Colonic mucosa (tissue), 4 donors: ENCODE results near the gene DENND2C. TPM values are rescaled to one million over a fixed set of nuclear protein-coding genes. Genes with fewer than 3 reads are reported as not detected.

ENCODE experiments used
- DNase-seq: peaks from one replicate; pipeline ENCODE4 v3.0.0-alpha.2; 2020
- H3K27ac ChIP-seq: fragments of 200-600 bp; one replicate; pipeline ENCODE4 v1.8.0; 2021
- H3K27me3 ChIP-seq: fragments of 200-600 bp; one replicate; pipeline ENCODE4 v1.8.0; 2021
- H3K36me3 ChIP-seq: fragments of 200-600 bp; one replicate; pipeline ENCODE4 v1.8.0; 2021
- H3K4me1 ChIP-seq: fragments of 200-600 bp; one replicate; pipeline ENCODE4 v1.8.0; 2021; ENCODE audit warnings: mild to moderate bottlenecking
- H3K4me3 ChIP-seq: fragments of 200-600 bp; one replicate; pipeline ENCODE4 v1.8.0; 2021
- H3K9ac ChIP-seq, 2 donors: one replicate each; pipeline ENCODE4 v1.7.0; 2013; ENCODE audit warnings: control low read depth in 2 of 2, low read depth in 2 of 2, low read length in 2 of 2
- H3K9me3 ChIP-seq: fragments of 200-600 bp; one replicate; pipeline ENCODE4 v1.8.0; 2021
- intact Hi-C: fragments of 100-400 bp; cut with DNase I; formaldehyde crosslinking; loops from one replicate; pipeline ENCODE4 v1.14.1; 2022
- total RNA-seq, 2 donors: library from RNA; stranded (reverse); fragmentation: NEBNext Ultra II Directional in 1 of 2; extraction: Animal tissue kit (Norgen Biotek cat#: 25700) in 1 of 2; gene quantifications; one replicate each; pipeline ENCODE4 v1.2.1, GENCODE V29; 2021
- TF ChIP-seq, protein P1 (sequence below): fragments of 200-600 bp; IDR thresholded peaks from one replicate; pipeline ENCODE4 v1.8.0; 2022; ENCODE audit warnings: antibody characterized with exemption, mild to moderate bottlenecking
- donor health status: healthy.
- donor health status: DM: no; HTN: no; CAD: no.
- donor health status: DM: no; HTN: no; CAD: no.

Gene DENND2C
- total RNA-seq, 2 donors from 2014 or later = 0.84 to 1.3 TPM

DNA sequence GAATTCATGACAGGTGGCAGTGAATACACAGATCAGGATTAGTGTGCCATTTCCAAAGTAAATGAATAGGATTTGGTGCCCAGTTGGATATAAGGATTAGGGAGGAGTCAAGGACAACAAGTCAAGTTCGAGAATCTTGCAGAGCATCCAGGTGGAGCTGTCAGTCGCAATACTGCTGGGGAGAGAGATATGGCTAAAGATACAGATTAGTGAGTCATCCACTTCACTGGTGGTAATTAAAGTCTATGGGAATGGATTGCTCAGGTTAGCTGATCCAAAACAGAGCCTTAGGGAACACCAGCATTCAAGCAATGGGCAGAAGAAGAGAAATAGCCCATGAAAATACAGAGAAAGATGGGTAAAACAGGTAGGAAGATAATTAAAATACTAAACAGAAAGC, 115.3 kb downstream of the DENND2C start:
- Histone ChIP-seq H3K4me1 (no peaks in the 10 kb centered on the region), H3K9me3 (no peaks in the 10 kb centered on the region), H3K36me3 (no peaks in the 10 kb centered on the region), H3K4me3 (no peak overlapping the region), H3K27ac (no peak overlapping the region), H3K9ac (no peak overlapping the region), H3K27me3 (no peaks in the 10 kb centered on the region)
- intact Hi-C loops = no loop called here
- TF ChIP-seq, protein P1, sequence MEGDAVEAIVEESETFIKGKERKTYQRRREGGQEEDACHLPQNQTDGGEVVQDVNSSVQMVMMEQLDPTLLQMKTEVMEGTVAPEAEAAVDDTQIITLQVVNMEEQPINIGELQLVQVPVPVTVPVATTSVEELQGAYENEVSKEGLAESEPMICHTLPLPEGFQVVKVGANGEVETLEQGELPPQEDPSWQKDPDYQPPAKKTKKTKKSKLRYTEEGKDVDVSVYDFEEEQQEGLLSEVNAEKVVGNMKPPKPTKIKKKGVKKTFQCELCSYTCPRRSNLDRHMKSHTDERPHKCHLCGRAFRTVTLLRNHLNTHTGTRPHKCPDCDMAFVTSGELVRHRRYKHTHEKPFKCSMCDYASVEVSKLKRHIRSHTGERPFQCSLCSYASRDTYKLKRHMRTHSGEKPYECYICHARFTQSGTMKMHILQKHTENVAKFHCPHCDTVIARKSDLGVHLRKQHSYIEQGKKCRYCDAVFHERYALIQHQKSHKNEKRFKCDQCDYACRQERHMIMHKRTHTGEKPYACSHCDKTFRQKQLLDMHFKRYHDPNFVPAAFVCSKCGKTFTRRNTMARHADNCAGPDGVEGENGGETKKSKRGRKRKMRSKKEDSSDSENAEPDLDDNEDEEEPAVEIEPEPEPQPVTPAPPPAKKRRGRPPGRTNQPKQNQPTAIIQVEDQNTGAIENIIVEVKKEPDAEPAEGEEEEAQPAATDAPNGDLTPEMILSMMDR = no peak
- no peak for DNase-seq

DNA sequence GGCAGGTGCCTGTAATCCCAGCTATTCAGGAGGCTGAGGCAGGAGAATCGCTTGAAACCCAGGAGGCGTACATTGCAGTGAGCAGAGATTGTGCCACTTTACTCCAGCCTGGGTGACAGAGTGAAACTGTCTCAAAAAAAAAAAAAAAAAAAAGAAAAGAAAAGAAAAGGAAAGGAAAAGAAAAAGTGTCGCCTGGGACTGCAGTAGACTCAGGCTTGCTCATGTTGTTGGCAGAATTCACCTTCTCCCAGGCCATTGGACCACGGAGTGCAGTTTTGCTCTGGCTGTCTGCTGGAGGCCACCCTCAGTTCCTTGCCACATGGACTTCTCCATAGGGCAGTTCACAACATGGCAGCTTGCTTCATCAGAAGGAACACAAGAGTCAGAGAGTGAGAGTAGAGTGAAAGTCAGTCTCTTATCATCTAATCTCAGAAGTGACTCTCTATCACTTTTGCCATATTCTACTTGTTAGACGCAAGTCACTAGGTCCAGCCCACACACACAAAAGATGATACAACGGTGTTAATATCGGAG, 117.7 kb downstream of the DENND2C start:
- H3K9ac ChIP-seq = no peak overlapping the region
- no peaks in the 10 kb centered on the region for H3K36me3 ChIP-seq
- H3K9me3 ChIP-seq = no peaks in the 10 kb centered on the region
- no peaks in the 10 kb centered on the region for H3K27me3 ChIP-seq
- no peaks in the 10 kb centered on the region for H3K4me1 ChIP-seq
- intact Hi-C loops = no loop called here
- TF ChIP-seq, protein P1 = no peak
- no peak overlapping the region for H3K27ac ChIP-seq
- no peak for DNase-seq
- H3K4me3 ChIP-seq = no peak overlapping the region

DNA sequence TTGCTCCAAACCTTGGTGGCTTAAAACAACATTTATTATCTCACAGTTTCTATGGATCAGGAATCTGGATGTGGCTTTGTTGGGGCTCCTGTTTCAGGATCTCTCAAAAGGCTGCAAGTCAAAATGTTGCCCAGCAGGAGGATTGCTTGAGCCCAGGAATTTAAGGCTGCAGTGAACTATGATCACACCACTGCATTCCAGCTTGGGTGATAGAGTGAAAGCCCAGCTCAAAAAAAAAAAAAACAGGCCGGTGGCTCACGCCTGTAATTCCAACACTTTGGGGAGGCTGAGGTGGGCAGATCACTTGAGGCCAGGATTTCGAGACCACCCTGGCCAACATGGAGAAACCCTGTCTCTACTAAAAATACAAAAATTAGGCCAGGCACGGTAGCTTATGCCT, 118.4 kb downstream of the DENND2C start:
- TF ChIP-seq, protein P1 = no peak
- Histone ChIP-seq H3K27me3 (no peaks in the 10 kb centered on the region), H3K9ac (no peak overlapping the region), H3K36me3 (no peaks in the 10 kb centered on the region), H3K27ac (no peak overlapping the region), H3K9me3 (no peaks in the 10 kb centered on the region), H3K4me1 (no peaks in the 10 kb centered on the region), H3K4me3 (no peak overlapping the region)
- intact Hi-C loops = no loop called here
- DNase-seq = no peak

DNA sequence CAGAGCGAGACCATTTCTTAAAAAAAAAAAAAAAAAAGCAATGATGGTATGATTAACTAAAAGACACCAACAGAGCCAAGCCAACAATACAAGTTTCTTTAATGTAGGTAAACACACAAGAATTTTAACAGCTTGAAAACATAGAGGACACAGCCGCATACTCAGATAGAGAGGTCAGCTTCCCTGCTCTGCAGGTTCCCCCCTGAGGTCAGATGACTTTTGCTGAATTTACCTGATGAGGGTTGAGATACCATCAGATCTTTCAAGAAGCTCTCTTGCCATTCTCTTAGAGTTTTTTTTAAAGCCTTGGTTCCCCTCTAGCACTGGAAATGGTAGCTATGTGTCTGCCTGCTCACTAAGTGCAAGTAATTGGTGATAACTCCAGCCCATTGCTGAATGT, 119.5 kb downstream of the DENND2C start:
- H3K9ac ChIP-seq = no peak overlapping the region
- no peak for DNase-seq
- intact Hi-C loops = no loop called here

DNA sequence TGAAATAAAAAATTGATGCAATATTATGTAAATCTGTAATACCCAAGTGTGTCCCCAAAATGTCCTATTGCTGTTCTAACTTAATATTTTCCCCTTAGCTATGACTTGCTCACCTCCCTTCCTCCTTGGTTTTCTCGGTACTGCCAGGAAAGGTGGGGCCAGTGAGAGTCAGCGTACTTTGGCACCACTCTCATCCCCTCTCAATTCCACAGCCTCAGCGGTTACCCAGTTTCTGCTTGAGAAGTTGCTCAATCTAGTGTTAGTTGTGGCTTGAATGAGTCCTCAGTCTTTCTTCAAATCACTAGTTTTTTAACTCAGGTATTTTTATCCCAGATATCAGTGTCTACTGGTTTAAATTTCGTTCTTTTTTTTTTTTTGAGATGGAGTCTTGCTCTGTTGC, 120.7 kb downstream of the DENND2C start:
- Histone ChIP-seq H3K27me3 (no peaks in the 10 kb centered on the region), H3K9ac (no peak overlapping the region), H3K27ac (no peak overlapping the region), H3K9me3 (no peaks in the 10 kb centered on the region), H3K4me3 (no peak overlapping the region), H3K4me1 (no peaks in the 10 kb centered on the region), H3K36me3 (no peaks in the 10 kb centered on the region)
- DNase-seq = no peak
- intact Hi-C loops = no loop called here
- TF ChIP-seq, protein P1 = no peak

More for the DNA sequence above, 119.5 kb downstream of the DENND2C start:
- Histone ChIP-seq H3K27ac (no peak overlapping the region), H3K4me3 (no peak overlapping the region), H3K4me1 (no peaks in the 10 kb centered on the region), H3K36me3 (no peaks in the 10 kb centered on the region), H3K9me3 (no peaks in the 10 kb centered on the region), H3K27me3 (no peaks in the 10 kb centered on the region)
- TF ChIP-seq, protein P1 = no peak

DNA sequence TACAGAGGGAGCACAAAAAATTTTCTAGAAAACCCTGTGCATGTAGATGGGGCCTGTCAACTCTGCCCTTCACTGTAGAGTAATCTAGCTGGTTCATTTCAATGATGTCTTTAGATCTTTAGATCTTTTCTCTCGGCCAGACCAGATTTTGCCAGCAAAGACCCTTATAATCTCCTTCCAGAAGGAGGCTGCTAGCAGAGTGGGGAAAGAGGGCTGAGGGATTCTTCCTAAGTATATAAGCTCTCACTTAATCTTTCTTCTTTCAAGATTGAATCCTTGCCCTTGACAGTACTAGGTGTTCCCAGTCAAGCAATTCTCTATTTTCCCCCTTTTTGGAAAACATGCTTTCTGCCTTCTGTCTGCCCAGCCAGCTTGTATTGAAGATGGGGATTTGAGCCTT, 122.8 kb downstream of the DENND2C start:
- intact Hi-C loops = no loop called here
- H3K27me3 ChIP-seq = no peaks in the 10 kb centered on the region
- H3K4me3 ChIP-seq = no peak overlapping the region
- H3K9me3 ChIP-seq = no peaks in the 10 kb centered on the region
- no peak overlapping the region for H3K27ac ChIP-seq
- TF ChIP-seq, protein P1 = no peak
- no peaks in the 10 kb centered on the region for H3K4me1 ChIP-seq
- no peaks in the 10 kb centered on the region for H3K36me3 ChIP-seq
- DNase-seq = no peak
- H3K9ac ChIP-seq = no peak overlapping the region
